SW480 (cell line): Measurements from ENCODE around the gene OLFML2A.
A peak's percentile ranks its signal among the peaks of the same experiment; 100 is the strongest.

Experiments
- DNase-seq: peaks from one replicate; pipeline ENCODE4 v3.0.0-alpha.2; 2016; ENCODE audit warnings: low spot score

OLFML2A gene

GRCh38 chr9:124854161-124854560, 77.2 kb downstream of the OLFML2A start:
- DNase-seq = no peak

GRCh38 chr9:124854822-124855221, 77.9 kb downstream of the OLFML2A start:
- DNase-seq = no peak

GRCh38 chr9:124855566-124855943, 78.6 kb downstream of the OLFML2A start:
- DNase-seq = no peak

- peak; percentile 78 for DNase-seq
Observed at GRCh38 chr9:124855944-124856765, 79.2 kb downstream of the OLFML2A start.

GRCh38 chr9:124857533-124858162, 80.7 kb downstream of the OLFML2A start:
- DNase-seq = no peak

- DNase-seq = no peak
Observed at GRCh38 chr9:124858330-124859046, 81.6 kb downstream of the OLFML2A start.

- DNase-seq = no peak
Observed at GRCh38 chr9:124859803-124860581, 83.1 kb downstream of the OLFML2A start.

GRCh38 chr9:124860582-124861341, 83.8 kb downstream of the OLFML2A start:
- no peak for DNase-seq

GRCh38 chr9:124861342-124862229, 84.7 kb downstream of the OLFML2A start, which contains the start of the genes ARPC5L and RPL35:
ARPC5L (plus strand) TSS chr9:124862130; CDS start chr9:124869291, 7,161 bp downstream.
RPL35 (minus strand) TSS chr9:124861957; CDS start chr9:124861912, 45 bp downstream.
- DNase-seq = peak; percentile 92

GRCh38 chr9:124863371-124863871, 86.5 kb downstream of the OLFML2A start:
- no peak for DNase-seq
